Neural cell (in vitro differentiated cells): ENCODE data around the gene NEURL4.

Experiments used
- EP300 ChIP-seq: fragments of 450-650 bp; conservative IDR thresholded peaks from 2 replicates; pipeline ENCODE4 v1.6.1; 2014; ENCODE audit warnings: antibody characterized with exemption, mild to moderate bottlenecking, moderate library complexity; ENCODE audit not compliant: poor library complexity, severe bottlenecking
- EZH2 ChIP-seq: fragments of 200-600, 300-800 bp; shearing (Covaris generic), sonication (generic); IDR thresholded peaks from 2 replicates; pipeline ENCODE4 v1.6.1; 2014; ENCODE audit warnings: antibody characterized with exemption, low read length, borderline replicate concordance, mild to moderate bottlenecking; ENCODE audit not compliant: insufficient read depth, poor library complexity, severe bottlenecking
- MXI1 ChIP-seq: fragments of 450-650 bp; conservative IDR thresholded peaks from 2 replicates; pipeline ENCODE4 v1.6.1; 2014; ENCODE audit warnings: antibody characterized with exemption, mild to moderate bottlenecking; ENCODE audit not compliant: poor library complexity, severe bottlenecking
- POLR2AphosphoS5 ChIP-seq: IDR thresholded peaks from 2 replicates; pipeline ENCODE4 v1.6.1; 2012
- RAD21 ChIP-seq: fragments of 450-650 bp; conservative IDR thresholded peaks from 2 replicates; pipeline ENCODE4 v1.6.1; 2014; ENCODE audit warnings: antibody characterized with exemption, mild to moderate bottlenecking, moderate library complexity
- SMC3 ChIP-seq: fragments of 450-650 bp; conservative IDR thresholded peaks from 2 replicates; pipeline ENCODE4 v1.6.1; 2014; ENCODE audit warnings: antibody characterized with exemption, mild to moderate bottlenecking, moderate library complexity; ENCODE audit not compliant: poor library complexity
- TAF1 ChIP-seq: IDR thresholded peaks from 2 replicates; pipeline ENCODE4 v1.6.1; 2012; ENCODE audit warnings: low read depth
- TF ChIP-seq, protein P1 (sequence below): IDR thresholded peaks from 2 replicates; pipeline ENCODE4 v1.6.1; 2012; ENCODE audit warnings: borderline replicate concordance
- TF ChIP-seq, protein P2 (sequence below): fragments of 450-650 bp; IDR thresholded peaks from 2 replicates; pipeline ENCODE4 v1.5.1; 2014; ENCODE audit warnings: antibody characterized with exemption, mild to moderate bottlenecking, moderate library complexity; ENCODE audit not compliant: poor library complexity, severe bottlenecking

DNA sequence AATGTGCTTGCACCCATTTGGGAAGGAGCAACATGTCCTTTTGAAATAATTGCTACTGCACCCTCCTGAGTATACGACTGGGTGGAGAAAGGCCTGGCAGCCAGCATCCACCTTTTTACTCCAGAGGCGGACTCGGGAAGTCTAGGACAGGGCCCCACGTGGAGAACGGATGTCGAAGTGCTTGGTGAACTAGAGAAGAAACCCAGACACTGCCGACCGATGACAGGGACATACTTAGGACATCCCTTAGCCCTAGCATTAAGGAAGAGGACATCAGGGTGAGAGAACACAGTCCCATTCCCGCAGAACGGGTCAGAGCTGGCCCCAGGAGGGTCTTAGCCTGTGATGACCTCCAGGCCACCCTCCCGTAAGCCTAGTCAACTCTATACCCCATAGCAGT is 38.5 kb downstream of the NEURL4 start:
- TF ChIP-seq, protein P1, sequence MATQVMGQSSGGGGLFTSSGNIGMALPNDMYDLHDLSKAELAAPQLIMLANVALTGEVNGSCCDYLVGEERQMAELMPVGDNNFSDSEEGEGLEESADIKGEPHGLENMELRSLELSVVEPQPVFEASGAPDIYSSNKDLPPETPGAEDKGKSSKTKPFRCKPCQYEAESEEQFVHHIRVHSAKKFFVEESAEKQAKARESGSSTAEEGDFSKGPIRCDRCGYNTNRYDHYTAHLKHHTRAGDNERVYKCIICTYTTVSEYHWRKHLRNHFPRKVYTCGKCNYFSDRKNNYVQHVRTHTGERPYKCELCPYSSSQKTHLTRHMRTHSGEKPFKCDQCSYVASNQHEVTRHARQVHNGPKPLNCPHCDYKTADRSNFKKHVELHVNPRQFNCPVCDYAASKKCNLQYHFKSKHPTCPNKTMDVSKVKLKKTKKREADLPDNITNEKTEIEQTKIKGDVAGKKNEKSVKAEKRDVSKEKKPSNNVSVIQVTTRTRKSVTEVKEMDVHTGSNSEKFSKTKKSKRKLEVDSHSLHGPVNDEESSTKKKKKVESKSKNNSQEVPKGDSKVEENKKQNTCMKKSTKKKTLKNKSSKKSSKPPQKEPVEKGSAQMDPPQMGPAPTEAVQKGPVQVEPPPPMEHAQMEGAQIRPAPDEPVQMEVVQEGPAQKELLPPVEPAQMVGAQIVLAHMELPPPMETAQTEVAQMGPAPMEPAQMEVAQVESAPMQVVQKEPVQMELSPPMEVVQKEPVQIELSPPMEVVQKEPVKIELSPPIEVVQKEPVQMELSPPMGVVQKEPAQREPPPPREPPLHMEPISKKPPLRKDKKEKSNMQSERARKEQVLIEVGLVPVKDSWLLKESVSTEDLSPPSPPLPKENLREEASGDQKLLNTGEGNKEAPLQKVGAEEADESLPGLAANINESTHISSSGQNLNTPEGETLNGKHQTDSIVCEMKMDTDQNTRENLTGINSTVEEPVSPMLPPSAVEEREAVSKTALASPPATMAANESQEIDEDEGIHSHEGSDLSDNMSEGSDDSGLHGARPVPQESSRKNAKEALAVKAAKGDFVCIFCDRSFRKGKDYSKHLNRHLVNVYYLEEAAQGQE, result no peak
- TF ChIP-seq, protein P2, sequence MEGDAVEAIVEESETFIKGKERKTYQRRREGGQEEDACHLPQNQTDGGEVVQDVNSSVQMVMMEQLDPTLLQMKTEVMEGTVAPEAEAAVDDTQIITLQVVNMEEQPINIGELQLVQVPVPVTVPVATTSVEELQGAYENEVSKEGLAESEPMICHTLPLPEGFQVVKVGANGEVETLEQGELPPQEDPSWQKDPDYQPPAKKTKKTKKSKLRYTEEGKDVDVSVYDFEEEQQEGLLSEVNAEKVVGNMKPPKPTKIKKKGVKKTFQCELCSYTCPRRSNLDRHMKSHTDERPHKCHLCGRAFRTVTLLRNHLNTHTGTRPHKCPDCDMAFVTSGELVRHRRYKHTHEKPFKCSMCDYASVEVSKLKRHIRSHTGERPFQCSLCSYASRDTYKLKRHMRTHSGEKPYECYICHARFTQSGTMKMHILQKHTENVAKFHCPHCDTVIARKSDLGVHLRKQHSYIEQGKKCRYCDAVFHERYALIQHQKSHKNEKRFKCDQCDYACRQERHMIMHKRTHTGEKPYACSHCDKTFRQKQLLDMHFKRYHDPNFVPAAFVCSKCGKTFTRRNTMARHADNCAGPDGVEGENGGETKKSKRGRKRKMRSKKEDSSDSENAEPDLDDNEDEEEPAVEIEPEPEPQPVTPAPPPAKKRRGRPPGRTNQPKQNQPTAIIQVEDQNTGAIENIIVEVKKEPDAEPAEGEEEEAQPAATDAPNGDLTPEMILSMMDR, result no peak
- no peak for TF ChIP-seq POLR2AphosphoS5
- no peak for TF ChIP-seq SMC3
- TF ChIP-seq EZH2, result no peak
- no peak for TF ChIP-seq MXI1
- no peak for TF ChIP-seq EP300
- no peak for TF ChIP-seq RAD21
- TF ChIP-seq TAF1, result no peak
